Measurements from ENCODE around the gene RASSF4. TPM values are rescaled to one million over a fixed set of nuclear protein-coding genes. Genes with fewer than 3 reads are reported as not detected.

RASSF4 gene
- total RNA-seq, 2 donors from 2014 or later = 44.5 to 50.8 TPM

- Histone ChIP-seq H3K36me3 (replicated peaks in 1 of 2; ENCODE audit: insufficient read depth in 1 of 2, low read depth in 2 of 2) (no peaks in the 10 kb centered on the region), H3K4me3 (no peak overlapping the region), H3K4me1 (peaks cover 14% of the 10 kb centered on the region), H3K27me3 (no peaks in the 10 kb centered on the region), H3K27ac (peak overlapping the region; percentile 35 to 69 (median 52)), H3K9me3 (no peaks in the 10 kb centered on the region)
- ATAC-seq (no peak), DNase-seq (no peak)
- intact Hi-C loops (cut with DNase I) = no loop called here
- 50 to 52% methylated on average over 9 to 10 of the region's 10 CpGs for WGBS, 2 donors
- TF ChIP-seq CTCF (IDR thresholded peaks at IDR 0.05) (no peak), POLR2A (IDR thresholded peaks at IDR 0.05) (no peak)
These were observed 32.8 kb upstream of the RASSF4 start for GRCh38 chr10:44926751-44927351.

- 33 to 49% methylated on average over 1 to 2 of the region's 2 CpGs for WGBS, 2 donors
- intact Hi-C loops (cut with DNase I) = no loop called here
- no peaks in the 10 kb centered on the region for H3K36me3 ChIP-seq (replicated peaks in 1 of 2; ENCODE audit: insufficient read depth in 1 of 2, low read depth in 2 of 2)
- TF ChIP-seq POLR2A (IDR thresholded peaks at IDR 0.05) (no peak), CTCF (IDR thresholded peaks at IDR 0.05) (no peak)
- peak in 3 of 4 donors; percentile 47 to 75 (median 70) for DNase-seq
- H3K4me1 ChIP-seq = peaks cover 17% of the 10 kb centered on the region
- no peak overlapping the region for H3K4me3 ChIP-seq
- H3K9me3 ChIP-seq = no peaks in the 10 kb centered on the region
- peak overlapping the region; percentile 35 to 69 (median 52) for H3K27ac ChIP-seq
- peak; percentile 72 for ATAC-seq
- H3K27me3 ChIP-seq = no peaks in the 10 kb centered on the region
These were observed 32.2 kb upstream of the RASSF4 start for GRCh38 chr10:44927352-44927751.

- Histone ChIP-seq H3K27me3 (no peaks in the 10 kb centered on the region), H3K9me3 (no peaks in the 10 kb centered on the region), H3K27ac (no peak overlapping the region), H3K4me1 (peaks cover 28% of the 10 kb centered on the region), H3K36me3 (replicated peaks in 1 of 2; ENCODE audit: insufficient read depth in 1 of 2, low read depth in 2 of 2) (no peaks in the 10 kb centered on the region), H3K4me3 (no peak overlapping the region)
- intact Hi-C loops (cut with DNase I) = no loop called here
- TF ChIP-seq CTCF (IDR thresholded peaks at IDR 0.05) (no peak), POLR2A (IDR thresholded peaks at IDR 0.05) (no peak)
- ATAC-seq (no peak), DNase-seq (no peak)
These were observed 31.1 kb upstream of the RASSF4 start for GRCh38 chr10:44928462-44928861.

DNA sequence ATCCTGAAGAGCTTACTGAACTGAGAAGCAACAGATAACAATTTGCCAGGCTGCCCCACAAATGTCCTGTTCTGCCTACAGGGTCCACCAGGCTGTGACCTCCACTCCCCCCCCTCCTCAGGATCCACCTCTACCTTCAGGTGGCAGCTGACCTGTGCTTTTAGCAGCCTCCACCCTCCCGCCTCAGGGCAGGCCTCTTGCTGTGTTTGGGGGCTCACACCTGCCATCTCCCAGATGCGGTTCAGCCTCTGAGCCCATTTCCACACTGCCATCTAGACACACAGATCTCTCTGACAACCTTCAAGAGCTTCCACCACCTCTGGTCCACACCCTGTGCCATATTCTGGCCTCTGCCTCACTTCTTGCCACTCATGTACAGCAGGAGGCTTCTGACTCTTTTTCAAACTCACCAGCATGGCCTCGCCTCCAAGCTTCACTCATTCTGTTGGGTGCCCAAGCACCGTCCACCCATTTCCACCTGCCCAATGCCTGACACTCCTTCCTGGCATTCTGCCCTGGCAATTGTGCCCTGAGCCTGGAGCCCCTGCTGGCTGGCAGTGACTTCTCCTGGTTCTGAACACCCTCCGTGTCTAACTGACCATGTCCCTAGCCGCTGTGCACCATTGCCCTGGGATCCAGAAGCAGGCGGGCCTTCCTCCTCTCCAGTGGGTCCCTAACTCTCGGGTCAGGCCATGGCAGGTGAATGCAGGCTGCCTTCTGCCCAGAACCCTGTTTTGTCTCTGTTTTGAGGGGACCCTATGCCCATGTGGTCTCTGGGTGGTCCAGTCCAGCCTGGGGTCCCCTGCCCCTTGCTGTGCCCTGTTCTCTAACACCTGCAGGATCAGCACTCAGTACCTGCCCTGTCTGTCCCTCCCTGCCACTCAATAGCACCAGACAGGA, 30.0 kb upstream of the RASSF4 start:
- TF ChIP-seq POLR2A (IDR thresholded peaks at IDR 0.05) (no peak), CTCF (IDR thresholded peaks at IDR 0.05) (no peak)
- peaks cover 38% of the 10 kb centered on the region for H3K4me1 ChIP-seq
- H3K4me3 ChIP-seq = no peak overlapping the region
- DNase-seq (no peak), ATAC-seq (no peak)
- no peak overlapping the region for H3K27ac ChIP-seq
- no peaks in the 10 kb centered on the region for H3K9me3 ChIP-seq
- no peaks in the 10 kb centered on the region for H3K36me3 ChIP-seq (replicated peaks in 1 of 2; ENCODE audit: insufficient read depth in 1 of 2, low read depth in 2 of 2)
- H3K27me3 ChIP-seq = no peaks in the 10 kb centered on the region
- intact Hi-C loops (cut with DNase I) = loop anchor here (5.0 kb wide), 1 partner anchor 43 kb away; no protein-coding TSS in a partner anchor
- 79 to 88% methylated on average over 8 of the region's 8 CpGs for WGBS, 2 donors

Measured in body of pancreas (tissue), 4 donors.